GM18951 (cell line): ENCODE results near the gene TRMT2B.
"Not testable (repeated sequence)": the region's sequence is repeated elsewhere in the genome, so short reads cannot be mapped to it uniquely, and the experiment has no call there.

Source experiments
- POLR2A ChIP-seq: IDR thresholded peaks from 4 replicates; pipeline ENCODE4 v1.6.1; 2011; ENCODE audit warnings: mild to moderate bottlenecking; ENCODE audit not compliant: insufficient read length, insufficient read depth; ENCODE audit errors: extremely low read depth
- in situ Hi-C: fragments of 300-500 bp; cut with MboI; formaldehyde crosslinking; loops from one replicate; pipeline ENCODE4 v1.12.0; 2022; ENCODE audit warnings: low sequenced_read_pairs, mixed read lengths, inconsistent platforms; ENCODE audit not compliant: unreplicated experiment

Gene TRMT2B, protein sequence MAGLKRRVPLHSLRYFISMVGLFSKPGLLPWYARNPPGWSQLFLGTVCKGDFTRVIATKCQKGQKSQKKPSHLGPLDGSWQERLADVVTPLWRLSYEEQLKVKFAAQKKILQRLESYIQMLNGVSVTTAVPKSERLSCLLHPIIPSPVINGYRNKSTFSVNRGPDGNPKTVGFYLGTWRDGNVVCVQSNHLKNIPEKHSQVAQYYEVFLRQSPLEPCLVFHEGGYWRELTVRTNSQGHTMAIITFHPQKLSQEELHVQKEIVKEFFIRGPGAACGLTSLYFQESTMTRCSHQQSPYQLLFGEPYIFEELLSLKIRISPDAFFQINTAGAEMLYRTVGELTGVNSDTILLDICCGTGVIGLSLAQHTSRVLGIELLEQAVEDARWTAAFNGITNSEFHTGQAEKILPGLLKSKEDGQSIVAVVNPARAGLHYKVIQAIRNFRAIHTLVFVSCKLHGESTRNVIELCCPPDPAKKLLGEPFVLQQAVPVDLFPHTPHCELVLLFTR

DNA sequence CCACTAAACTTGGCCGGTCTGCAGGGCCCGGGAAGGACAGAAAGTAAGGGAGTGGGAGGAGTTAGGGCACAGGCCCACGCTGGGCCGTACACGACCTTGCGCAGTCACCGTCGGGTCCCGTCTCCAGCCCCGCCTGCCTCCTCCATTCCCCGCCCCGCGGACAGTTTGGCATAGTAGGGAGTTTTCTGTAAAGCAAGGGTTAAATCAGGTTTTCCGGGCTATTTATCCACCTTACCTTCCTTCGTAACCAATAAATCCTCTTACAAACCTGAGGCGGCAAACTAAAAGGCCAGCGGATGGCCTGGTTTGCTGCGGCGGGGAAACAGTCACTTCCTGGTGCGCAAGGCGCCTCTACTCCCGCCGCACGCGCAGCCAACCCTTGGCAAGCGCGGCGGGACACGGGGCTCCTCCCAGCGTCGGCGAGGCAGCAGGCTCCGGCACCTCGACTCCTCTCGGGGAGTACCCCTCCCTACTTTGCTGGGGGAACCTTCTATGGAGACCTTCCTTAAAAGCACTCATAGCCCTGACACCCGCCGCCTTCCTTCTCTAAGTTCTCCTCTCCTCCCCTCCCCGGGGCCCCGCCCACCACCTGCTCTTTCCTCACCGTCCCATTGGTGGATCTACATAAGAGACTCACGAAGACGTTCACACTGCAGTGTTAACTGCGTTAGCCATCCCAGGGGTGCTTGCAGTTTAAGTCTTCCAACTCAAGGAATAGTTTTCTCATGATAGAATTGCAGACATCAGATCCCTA lies at the start of gene TRMT2B:
TSS of gene TRMT2B (minus strand) at position 563 of the 754 bp plus-strand sequence. CDS start 9,822 bp downstream, outside the sequence.
- TF ChIP-seq POLR2A: peak; percentile 65
- in situ Hi-C loops: no loop called here

DNA sequence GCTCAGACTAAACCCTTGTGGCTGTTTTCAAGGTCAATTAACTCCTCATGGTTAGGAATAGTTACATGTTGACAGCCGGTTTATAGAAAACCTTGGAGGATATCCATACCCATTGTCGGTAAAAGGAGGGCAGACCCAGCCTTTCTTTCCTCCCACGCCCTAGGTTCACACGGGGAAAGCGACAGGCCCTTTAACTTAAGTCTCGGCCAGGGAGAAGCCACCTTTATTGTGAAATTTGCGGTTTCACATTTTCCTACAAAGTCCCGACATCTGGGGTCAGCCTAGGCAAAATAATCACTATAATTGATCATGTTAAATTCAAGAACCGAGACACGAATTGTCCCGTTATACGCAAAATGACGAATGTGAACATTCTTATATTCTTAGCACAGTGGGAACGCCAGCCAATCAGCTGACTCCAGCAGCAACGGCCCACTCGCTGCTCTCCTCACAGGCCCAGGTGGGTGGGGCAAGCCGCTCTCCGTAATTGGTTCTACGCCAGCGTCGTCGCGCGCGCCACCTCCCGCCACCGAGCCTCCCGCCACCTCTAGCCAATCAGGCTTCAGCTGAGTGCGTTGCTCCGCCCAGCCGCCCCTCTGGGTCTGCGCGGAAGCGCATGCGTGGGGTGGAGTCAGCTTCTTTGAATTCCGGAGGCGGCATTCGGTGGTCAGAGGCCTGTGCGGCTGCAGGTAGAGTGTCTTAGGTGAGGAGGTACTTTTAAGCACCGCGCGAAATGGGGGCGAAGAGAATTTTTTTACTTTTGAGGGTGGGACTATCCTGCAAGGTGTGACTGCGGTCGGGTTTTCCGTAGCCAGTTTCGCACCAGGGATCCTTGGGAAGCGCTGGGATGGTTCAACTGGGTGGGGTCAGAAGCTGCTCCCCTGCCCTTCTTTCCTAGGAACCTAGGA lies 45.9 kb upstream of the TRMT2B start, which contains the start of gene CENPI:
TSS of gene CENPI (plus strand) at position 659 of the 908 bp plus-strand sequence. CDS start 2,867 bp downstream, outside the sequence.
- in situ Hi-C loops: no loop called here
- TF ChIP-seq POLR2A: peak; percentile 73

DNA sequence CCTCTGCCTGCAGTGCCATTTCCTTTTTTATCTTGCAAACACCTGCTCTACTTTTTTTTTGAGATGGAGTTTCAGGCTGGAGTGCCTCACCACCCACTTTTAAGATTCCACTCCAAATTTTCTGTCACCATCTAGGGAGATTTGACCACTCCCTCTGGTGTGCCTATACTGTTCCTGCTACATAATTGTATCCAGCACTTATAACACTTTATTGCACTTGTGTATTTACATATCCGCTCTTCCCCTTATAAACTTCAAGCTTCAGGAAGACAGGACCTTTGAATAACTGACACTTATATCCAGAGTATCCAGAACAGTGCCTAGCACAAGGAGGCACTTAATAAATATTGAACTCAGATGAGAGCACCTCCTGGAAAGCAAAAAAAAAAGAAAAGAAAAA lies 39.9 kb upstream of the TRMT2B start:
- in situ Hi-C loops: no loop called here
- no peak for TF ChIP-seq POLR2A

DNA sequence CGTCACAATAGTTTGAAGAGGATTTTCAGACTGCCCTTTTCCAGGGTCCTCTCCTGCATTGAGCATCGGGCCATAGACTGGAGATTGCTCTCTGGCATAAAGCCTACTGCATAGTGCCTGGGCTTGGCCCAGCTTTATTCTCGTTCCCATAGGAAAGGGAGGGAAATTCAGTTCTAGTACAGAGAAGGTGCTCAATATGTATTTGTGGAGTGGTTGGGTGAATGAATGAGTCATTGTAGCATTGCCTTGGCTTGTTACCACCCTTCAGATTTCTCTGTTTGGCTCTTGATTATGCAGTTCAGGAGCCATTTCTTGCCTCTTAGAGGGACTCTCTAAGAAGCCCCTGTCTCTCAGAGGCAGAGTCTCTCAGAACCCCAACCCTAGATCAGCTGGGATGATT lies 29.3 kb upstream of the TRMT2B start:
- no peak for TF ChIP-seq POLR2A
- in situ Hi-C loops: no loop called here

DNA sequence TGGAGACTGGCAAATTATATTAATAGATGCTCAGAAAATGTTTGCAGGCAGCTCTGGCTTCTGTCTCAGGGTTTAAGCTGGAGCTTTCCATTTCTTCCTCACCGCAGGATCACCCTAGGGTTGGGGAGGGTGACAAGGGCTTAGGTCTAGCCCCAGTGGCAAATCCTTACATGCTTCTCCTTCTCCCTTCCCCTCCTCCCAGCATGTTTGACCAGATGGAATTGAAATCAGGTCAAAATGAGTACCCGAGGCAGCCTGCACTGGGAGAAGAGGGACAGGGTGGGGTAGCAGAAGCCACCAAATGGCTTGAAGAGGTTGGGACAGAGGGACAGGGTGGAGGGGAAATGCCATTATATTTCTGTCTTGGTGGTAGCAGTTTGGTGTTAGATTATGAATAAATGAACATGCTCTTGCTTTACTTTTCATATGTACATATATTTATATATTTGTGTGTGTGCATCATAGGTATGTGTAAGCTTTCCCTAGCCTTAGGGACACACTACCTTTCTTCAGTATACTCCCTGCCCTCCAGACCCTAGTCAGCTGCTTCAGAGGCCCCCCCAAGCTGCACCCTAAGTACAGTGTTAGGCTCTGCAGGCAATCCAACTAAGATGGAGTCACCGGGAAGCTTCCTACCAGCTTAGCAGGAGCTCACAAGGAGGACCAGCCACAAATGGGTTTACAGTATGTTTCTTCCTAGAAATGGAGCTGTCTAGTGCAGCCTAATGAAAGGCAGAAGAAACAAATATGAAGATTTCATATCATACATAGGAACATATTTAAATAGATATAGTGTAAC lies 28.6 kb upstream of the TRMT2B start:
- no peak for TF ChIP-seq POLR2A
- in situ Hi-C loops: no loop called here

DNA sequence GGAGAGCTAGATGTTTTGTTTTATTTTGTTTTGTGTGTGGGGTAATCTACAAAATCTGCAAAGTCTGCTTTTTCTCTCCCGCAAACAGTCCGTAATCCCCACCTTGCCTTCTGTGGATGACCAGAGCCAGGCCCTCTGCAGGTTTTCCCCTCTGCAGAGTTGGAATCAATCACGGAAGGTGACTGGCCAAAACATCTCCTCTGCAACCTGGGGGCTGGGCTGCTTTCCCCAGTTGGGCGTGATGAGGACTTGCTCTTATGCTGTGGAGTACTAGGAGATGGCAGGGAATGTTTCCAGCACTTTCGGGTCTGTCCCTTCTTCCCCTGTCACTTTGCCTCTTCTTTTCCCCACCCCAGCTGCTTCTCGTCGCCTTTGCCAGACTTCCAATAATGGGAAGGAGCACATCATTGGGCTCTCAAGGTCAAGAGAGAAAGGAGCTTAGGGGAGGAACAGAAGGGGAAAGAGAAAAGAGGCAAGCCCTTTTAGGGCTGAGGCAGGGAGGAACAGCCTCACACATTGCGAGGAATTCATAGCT lies 27.9 kb upstream of the TRMT2B start:
- no peak for TF ChIP-seq POLR2A
- in situ Hi-C loops: no loop called here

DNA sequence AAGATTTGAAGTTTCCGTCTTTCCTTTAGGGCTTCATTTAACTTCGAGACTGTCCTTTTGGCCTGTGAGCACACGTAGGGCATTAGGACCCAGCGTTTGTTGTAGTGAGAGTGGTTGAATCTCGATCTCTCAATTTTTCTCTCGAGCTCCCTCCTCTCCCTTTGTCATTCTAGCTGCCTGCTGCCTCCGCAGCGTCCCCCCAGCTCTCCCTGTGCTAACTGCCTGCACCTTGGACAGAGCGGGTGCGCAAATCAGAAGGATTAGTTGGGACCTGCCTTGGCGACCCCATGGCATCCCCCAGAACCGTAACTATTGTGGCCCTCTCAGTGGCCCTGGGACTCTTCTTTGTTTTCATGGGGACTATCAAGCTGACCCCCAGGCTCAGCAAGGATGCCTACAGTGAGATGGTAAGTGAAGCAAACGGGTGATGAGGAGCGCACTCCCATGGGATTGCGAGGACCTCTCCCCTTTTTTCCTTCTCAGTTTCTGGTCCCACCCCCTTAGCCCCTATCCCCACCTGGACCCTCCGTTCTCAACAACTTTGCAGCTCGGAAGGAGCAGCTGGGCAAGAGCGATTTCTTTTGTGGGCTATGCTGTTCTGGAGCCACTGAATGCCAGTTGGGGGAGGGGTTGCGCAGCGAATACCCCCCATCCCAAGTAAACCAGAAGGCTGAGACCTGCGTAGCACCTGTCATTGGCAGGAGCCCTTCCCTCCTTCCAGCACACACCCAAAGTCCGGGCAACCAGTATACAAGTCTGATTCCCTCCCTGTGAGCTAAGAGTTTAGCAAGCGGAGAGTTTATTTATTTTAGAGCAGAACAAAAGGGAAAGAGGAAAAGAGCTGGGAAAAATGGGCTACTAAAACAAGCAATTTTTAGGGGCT lies 27.0 kb upstream of the TRMT2B start, which contains the start of gene TMEM35A:
TSS of gene TMEM35A (plus strand) at position 164 of the 883 bp plus-strand sequence. CDS start at position 288, 124 bp downstream.
- TF ChIP-seq POLR2A: no peak
- in situ Hi-C loops: no loop called here

DNA sequence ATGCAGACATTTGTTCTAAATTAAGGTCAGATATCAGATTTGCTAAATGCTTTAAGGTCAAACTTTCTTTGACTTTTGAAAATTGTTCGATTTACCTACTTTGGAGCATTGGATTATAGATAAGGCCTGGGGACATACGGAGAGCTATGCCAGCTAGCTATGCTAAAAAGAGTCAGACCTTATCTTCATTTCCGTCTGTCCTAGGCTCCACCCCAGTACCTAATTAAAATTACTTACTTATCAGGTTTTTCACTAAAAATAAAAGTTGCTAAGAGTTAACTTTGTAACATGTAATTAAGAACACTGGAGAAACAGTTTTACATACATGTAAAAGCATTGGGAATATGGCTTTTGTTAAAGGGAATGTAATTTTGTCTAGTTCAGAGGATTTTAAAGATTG lies 19.7 kb upstream of the TRMT2B start:
- no peak for TF ChIP-seq POLR2A
- in situ Hi-C loops: no loop called here

DNA sequence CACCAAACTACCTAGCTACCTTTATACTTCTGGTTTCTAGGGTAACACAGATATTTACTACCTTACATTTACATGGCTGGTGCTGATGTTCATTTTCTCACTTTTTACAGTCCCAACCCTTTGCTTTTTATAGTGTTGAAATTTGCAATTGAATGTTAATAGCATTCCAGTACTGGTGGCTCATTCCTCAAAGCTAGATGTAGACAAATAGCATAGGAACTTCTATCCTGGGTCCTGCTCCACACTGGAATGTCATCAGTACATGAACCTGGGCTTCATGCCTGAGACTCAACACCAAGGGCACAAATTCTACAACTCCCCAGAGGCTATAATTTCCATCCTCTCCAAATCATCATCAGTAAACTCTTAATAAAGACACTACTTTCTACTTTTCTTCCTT lies 10.3 kb upstream of the TRMT2B start:
- TF ChIP-seq POLR2A: no peak
- in situ Hi-C loops: no loop called here

DNA sequence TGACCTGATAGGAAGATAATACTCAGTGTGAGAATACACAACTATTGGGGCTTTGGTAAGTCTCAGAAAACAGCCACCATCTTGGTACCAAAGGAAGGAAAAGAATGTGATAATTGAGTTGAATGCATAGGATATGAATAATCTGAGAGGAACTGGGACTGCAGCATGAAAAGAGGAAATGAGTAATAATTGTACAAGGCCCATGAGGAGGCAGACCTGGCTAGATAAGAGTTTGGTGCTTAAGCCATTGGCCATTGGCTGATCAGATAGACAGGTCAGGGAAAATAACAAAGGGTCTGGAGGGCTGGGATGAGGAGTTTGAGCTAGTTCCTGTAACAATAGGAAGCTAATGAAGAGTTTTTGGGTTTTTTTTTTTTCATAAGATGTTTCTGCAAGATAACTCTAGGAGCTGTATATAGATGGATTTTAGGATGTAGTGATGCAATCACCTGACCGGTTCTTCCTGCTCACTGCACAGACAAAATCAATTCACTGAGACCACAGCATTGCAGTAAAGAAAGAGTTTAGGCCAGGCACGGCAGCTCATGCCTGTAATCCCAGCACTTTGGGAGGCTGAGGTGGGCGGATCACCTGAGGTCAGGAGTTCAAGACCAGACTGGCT lies 5.3 kb upstream of the TRMT2B start:
- no peak for TF ChIP-seq POLR2A
- in situ Hi-C loops: no loop called here

DNA sequence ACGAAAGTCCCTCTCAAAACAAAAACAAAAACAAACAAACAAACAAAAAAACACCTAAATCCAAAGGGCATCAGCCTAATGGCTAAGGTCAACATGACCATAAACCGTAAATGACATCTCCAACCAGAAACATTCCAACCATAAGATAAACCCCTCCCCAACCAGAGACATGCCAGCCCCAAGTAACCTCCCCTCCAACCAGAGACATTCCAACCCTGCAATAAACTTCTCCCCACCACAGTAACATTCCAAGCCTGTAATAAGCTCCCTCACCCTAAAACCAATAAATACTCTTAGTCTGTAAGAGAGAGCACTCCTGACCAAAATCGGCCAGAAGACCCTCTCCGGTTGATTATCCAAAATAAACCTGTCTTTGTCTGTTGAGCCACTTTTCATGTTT lies 4.6 kb upstream of the TRMT2B start:
- in situ Hi-C loops: not testable (repeated sequence)

DNA sequence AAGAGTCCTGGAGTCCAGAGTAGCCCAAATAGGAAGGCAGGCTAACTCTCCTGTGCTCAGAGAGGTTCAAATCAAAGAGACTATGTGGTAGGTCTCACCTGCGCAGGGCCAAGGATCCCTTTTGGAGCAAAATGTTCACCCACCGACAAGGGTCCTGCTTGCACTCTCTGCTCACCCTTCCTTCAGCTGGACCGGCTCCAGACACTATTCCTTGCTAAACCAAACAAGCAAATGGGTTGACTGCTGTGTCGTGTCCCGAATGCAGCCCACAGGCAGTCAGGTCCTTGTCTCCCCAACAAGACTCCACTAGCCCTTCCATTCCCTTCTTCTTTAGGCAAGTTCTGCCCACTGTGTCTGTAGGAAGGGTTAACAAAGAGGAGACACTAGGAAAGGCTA lies 760 bp downstream of the TRMT2B start:
- in situ Hi-C loops: no loop called here
- no peak for TF ChIP-seq POLR2A
